DOHH2 (cell line): ENCODE measurements around the gene MSANTD4.

ENCODE experiments used
- EZH2phosphoT487 ChIP-seq: fragments of 200-600 bp; sonication (generic); IDR thresholded peaks from 2 replicates; pipeline ENCODE4 v1.6.1; 2017; ENCODE audit warnings: borderline replicate concordance, mild to moderate bottlenecking, antibody characterized with exemption, low read length, moderate library complexity, mixed read lengths
- TF ChIP-seq, protein P1 (sequence below): fragments of 200-600 bp; sonication (generic); IDR thresholded peaks from one replicate; pipeline ENCODE4 v1.5.1; 2014; ENCODE audit warnings: antibody characterized with exemption, mild to moderate bottlenecking, low read depth, low read length; ENCODE audit not compliant: poor library complexity, severe bottlenecking

DNA sequence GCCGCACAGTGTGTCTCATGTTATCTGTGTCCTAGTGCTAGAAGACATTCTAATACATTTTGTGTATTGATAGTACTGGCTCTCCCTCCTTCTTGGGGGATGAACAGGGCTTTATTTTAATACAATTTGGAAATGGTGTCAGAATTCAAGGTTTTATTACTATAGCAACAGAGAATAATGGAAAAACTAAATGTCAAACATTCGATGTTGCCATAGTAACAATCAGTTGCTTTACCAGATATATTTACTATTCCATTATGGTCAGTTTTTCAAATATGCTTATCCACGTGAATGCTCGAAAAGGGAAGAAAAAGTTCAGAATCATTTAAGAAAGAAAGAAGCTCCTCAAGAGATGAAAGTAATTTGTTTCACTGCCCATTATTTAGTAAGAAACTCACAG is 8.6 kb upstream of the MSANTD4 start:
- TF ChIP-seq, protein P1, sequence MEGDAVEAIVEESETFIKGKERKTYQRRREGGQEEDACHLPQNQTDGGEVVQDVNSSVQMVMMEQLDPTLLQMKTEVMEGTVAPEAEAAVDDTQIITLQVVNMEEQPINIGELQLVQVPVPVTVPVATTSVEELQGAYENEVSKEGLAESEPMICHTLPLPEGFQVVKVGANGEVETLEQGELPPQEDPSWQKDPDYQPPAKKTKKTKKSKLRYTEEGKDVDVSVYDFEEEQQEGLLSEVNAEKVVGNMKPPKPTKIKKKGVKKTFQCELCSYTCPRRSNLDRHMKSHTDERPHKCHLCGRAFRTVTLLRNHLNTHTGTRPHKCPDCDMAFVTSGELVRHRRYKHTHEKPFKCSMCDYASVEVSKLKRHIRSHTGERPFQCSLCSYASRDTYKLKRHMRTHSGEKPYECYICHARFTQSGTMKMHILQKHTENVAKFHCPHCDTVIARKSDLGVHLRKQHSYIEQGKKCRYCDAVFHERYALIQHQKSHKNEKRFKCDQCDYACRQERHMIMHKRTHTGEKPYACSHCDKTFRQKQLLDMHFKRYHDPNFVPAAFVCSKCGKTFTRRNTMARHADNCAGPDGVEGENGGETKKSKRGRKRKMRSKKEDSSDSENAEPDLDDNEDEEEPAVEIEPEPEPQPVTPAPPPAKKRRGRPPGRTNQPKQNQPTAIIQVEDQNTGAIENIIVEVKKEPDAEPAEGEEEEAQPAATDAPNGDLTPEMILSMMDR = no peak
- no peak for TF ChIP-seq EZH2phosphoT487
